PC-9 (cell line): ENCODE measurements around the gene GATC. TPM values are rescaled to one million over a fixed set of nuclear protein-coding genes. Genes with fewer than 3 reads are reported as not detected.

Experiments used
- BruUV-seq: library from RNA; stranded (reverse); fragments of 400-500 nt; replicated peaks from 2 replicates; lab custom pipeline; 2021; lab: Mats Ljungman, UMichigan
- CTCF ChIA-PET: fragments of 300-600 bp; sonication (Branson Sonifier 250); formaldehyde crosslinking; loops from one replicate; lab custom pipeline; 2022; ENCODE audit warnings: antibody characterized with exemption; lab: Charles Lee
- POLR2A ChIA-PET: fragments of 300-600 bp; sonication (Branson Sonifier 250); formaldehyde crosslinking; loops from one replicate; lab custom pipeline; 2022; ENCODE audit warnings: antibody characterized with exemption; ENCODE audit not compliant: unreplicated experiment; lab: Charles Lee
- DNase-seq, 2 experiments: peaks; one replicate each; pipeline versions ENCODE4 v3.0.0 to v3.0.0-alpha.2; 2015 to 2022; ENCODE audit warnings: mixed read lengths in 1 of 2
- H2AFZ ChIP-seq: fragments of 200-600 bp; sonication (generic); 2 replicates; pipeline ENCODE4 v1.8.1; 2017; ENCODE audit warnings: antibody characterized with exemption
- H3F3A ChIP-seq: fragments of 200-600 bp; sonication (generic); 2 replicates; pipeline ENCODE4 v1.8.1; 2017; ENCODE audit warnings: antibody characterized with exemption, mild to moderate bottlenecking, low read depth; ENCODE audit not compliant: insufficient read depth
- H3K27ac ChIP-seq: fragments of 200-600 bp; sonication (generic); 2 replicates; pipeline ENCODE4 v1.6.1; 2016; ENCODE audit warnings: mixed run types
- H3K27me3 ChIP-seq: fragments of 200-600 bp; sonication (generic); 2 replicates; pipeline ENCODE4 v1.6.1; 2016; ENCODE audit warnings: low read depth, mixed run types; ENCODE audit not compliant: insufficient read depth
- H3K36me3 ChIP-seq: fragments of 200-600 bp; sonication (generic); 2 replicates; pipeline ENCODE4 v1.6.1; 2016; ENCODE audit warnings: low read depth, mixed run types
- H3K4me1 ChIP-seq: fragments of 200-600 bp; sonication (generic); replicated peaks from 2 replicates; pipeline ENCODE4 v1.6.1; 2016; ENCODE audit warnings: mixed run types; ENCODE audit not compliant: insufficient read depth
- H3K4me2 ChIP-seq: fragments of 200-600 bp; sonication (generic); 2 replicates; pipeline ENCODE4 v1.6.1; 2017; ENCODE audit warnings: mixed run types
- H3K4me3 ChIP-seq: fragments of 200-600 bp; sonication (generic); 2 replicates; pipeline ENCODE4 v1.6.1; 2016; ENCODE audit warnings: mixed run types
- H3K79me2 ChIP-seq: fragments of 200-600 bp; sonication (generic); 2 replicates; pipeline ENCODE4 v1.6.1; 2017; ENCODE audit warnings: low read depth, mixed run types
- H3K9me2 ChIP-seq: fragments of 200-600 bp; sonication (generic); 2 replicates; pipeline ENCODE4 v1.8.1; 2017; ENCODE audit warnings: mild to moderate bottlenecking; ENCODE audit not compliant: insufficient read depth
- H3K9me3 ChIP-seq: fragments of 200-600 bp; sonication (generic); 2 replicates; pipeline ENCODE4 v1.8.1; 2016; ENCODE audit warnings: low read depth; ENCODE audit not compliant: insufficient read depth
- H4K20me1 ChIP-seq: fragments of 200-600 bp; sonication (generic); 2 replicates; pipeline ENCODE4 v1.8.1; 2017; ENCODE audit not compliant: insufficient read depth
- EZH2 ChIP-seq: fragments of 200-600 bp; sonication (generic); IDR thresholded peaks from 2 replicates; pipeline ENCODE4 v1.8.0; 2017; ENCODE audit warnings: antibody characterized with exemption, low read depth
- intact Hi-C: fragments of 100-400 bp; cut with micrococcal nuclease; formaldehyde crosslinking; loops from one replicate; pipeline ENCODE4 v1.10.0; 2022; ENCODE audit not compliant: unreplicated experiment
- total RNA-seq: library from RNA; stranded (reverse); gene quantifications from 2 replicates; pipeline ENCODE4 v1.2.3, GENCODE V29; 2021
- TF ChIP-seq, protein P1 (sequence below): fragments of 200-600 bp; sonication (generic); conservative IDR thresholded peaks from 2 replicates; pipeline ENCODE4 v1.6.1; 2017; ENCODE audit warnings: mixed run types, antibody characterized with exemption, mild to moderate bottlenecking, moderate library complexity

The GATC gene
- total RNA-seq, 1 experiment from 2014 or later, result 24.3 TPM

DNA sequence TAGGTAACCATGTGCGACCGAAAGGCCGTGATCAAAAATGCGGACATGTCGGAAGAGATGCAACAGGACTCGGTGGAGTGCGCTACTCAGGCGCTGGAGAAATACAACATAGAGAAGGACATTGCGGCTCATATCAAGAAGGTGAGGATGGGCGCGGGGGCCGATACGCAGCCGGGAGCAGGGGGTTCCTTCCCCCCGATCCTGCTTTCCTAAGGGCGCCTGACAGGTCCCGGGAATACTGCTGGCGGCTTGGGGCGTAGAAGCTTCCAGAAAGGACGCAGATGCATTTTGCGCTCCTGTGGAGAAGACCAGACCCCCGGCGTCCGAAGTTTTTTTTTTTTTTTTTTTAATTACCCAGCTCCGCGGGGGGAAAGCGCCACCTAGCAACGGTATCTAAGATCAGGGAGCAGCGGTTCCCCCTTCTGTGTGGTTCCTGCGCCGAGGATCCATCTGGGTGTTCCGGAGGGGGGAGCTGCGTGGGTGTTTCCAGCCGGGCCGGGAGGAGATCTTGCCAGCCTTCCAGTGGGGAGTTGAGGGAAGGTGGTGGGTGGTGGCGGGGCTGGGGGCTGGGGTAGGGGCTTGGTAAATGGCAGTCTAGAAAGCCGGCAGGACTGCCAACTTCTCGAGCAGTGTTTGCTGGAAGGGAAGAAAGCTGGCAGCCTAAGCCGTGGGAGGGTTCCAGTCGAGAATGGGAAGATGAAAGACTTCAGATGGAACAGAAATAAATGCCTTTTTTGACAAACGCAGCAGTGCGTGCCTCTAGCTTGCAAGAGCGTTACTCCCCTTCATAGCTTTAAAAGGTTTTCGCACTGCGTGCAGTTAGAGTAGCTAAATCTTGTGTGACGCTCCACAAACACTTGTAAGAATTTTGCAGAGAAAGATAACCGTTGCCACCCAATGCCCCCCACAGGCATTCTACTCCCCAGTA is 50.4 kb downstream of the GATC start:
- no peak for TF ChIP-seq EZH2
- TF ChIP-seq, protein P1, sequence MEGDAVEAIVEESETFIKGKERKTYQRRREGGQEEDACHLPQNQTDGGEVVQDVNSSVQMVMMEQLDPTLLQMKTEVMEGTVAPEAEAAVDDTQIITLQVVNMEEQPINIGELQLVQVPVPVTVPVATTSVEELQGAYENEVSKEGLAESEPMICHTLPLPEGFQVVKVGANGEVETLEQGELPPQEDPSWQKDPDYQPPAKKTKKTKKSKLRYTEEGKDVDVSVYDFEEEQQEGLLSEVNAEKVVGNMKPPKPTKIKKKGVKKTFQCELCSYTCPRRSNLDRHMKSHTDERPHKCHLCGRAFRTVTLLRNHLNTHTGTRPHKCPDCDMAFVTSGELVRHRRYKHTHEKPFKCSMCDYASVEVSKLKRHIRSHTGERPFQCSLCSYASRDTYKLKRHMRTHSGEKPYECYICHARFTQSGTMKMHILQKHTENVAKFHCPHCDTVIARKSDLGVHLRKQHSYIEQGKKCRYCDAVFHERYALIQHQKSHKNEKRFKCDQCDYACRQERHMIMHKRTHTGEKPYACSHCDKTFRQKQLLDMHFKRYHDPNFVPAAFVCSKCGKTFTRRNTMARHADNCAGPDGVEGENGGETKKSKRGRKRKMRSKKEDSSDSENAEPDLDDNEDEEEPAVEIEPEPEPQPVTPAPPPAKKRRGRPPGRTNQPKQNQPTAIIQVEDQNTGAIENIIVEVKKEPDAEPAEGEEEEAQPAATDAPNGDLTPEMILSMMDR, result no peak
- peak in 1 of 2 experiments; percentile 23 for DNase-seq
- H3K27ac ChIP-seq, result peak overlapping the region; percentile 21; the same call in 1 of the 2 replicates
- H3K9me3 ChIP-seq, result no peaks in the 10 kb centered on the region
- H3F3A ChIP-seq, result peaks cover 35% of the 10 kb centered on the region
- no peaks in the 10 kb centered on the region for H3K9me2 ChIP-seq
- no peaks in the 10 kb centered on the region for H3K27me3 ChIP-seq
- peaks cover 47% of the 10 kb centered on the region for H3K79me2 ChIP-seq
- H3K36me3 ChIP-seq, result peaks cover 8% of the 10 kb centered on the region; the same call in 1 of the 2 replicates
- peaks cover 23% of the 10 kb centered on the region for H4K20me1 ChIP-seq
- ChIA-PET CTCF (interaction anchor here (0.7 kb wide), 3 partner anchors 22 to 329 kb away, joined by 4 to 13 read pairs (median 11); no protein-coding TSS in a partner anchor), POLR2A (interaction anchor here (0.5 to 1.6 kb wide), 6 partner anchors 8 to 1926 kb away, joined by 3 to 26 read pairs (median 5); partner anchors contain the start of genes CLIP1, COX6A1 and POP5)
- intact Hi-C loops, result loop anchor here (2.0 kb wide), 1 partner anchor 140 kb away; no protein-coding TSS in a partner anchor
- H3K4me3 ChIP-seq, result peak overlapping the region; percentile 91
- peaks cover 23% of the 10 kb centered on the region for H3K4me1 ChIP-seq
- H2AFZ ChIP-seq, result peak overlapping the region; percentile 75
- BruUV-seq, result no TSS peak
- peak overlapping the region; percentile 95 for H3K4me2 ChIP-seq

- Histone ChIP-seq H3K27ac (no peak overlapping the region), H3F3A (peaks cover 35% of the 10 kb centered on the region), H3K36me3 (peaks cover 8% of the 10 kb centered on the region; the same call in 1 of the 2 replicates), H3K4me3 (peak overlapping the region; percentile 91), H3K9me3 (no peaks in the 10 kb centered on the region), H4K20me1 (peaks cover 23% of the 10 kb centered on the region), H3K27me3 (no peaks in the 10 kb centered on the region), H3K4me2 (peak overlapping the region; percentile 95), H3K4me1 (peaks cover 23% of the 10 kb centered on the region), H3K9me2 (no peaks in the 10 kb centered on the region), H2AFZ (no peak overlapping the region), H3K79me2 (peaks cover 47% of the 10 kb centered on the region)
- ChIA-PET CTCF (no interaction called here), POLR2A (no interaction called here)
- no peak for TF ChIP-seq EZH2
- TF ChIP-seq, protein P1, result no peak
- intact Hi-C loops, result loop anchor here (2.0 kb wide), 1 partner anchor 141 kb away; no protein-coding TSS in a partner anchor
- DNase-seq, result no peak
- BruUV-seq, result no TSS peak
Observed at GRCh38 chr12:120497524-120498150, 51.4 kb downstream of the GATC start.

DNA sequence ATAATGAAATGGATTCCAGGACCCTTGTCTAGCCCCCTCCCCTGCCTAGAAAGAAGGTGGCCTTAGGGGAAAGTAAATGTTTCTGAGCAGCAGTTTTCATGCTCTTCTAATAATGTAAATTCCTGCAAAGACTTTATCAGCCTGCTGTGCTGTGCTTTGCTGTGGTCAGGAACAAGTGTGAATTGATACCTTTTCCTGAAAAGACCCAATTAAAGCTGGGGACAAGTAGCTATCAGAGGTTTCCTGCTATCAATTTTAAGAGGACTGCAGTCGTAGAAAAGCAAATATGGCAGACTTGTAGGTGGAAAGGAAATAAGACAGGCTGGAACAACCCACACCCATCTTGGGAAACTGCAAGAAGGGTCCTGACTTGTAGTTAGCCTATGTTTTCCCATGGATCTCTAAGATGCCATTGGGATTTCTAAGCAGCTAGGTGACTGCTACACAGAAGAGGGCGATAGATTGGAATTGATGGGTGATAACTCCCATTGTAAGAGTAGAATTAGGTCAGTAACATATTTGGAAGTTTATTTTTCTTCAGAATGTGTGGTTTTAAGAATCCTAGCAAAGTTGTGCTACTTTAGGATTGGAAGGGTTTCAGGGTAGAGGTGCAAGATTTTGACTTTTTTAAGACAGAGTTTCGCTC is 52.7 kb downstream of the GATC start:
- TF ChIP-seq EZH2, result no peak
- TF ChIP-seq, protein P1, result no peak
- Histone ChIP-seq H3K27ac (no peak overlapping the region), H3K4me2 (no peak overlapping the region), H3K9me3 (no peaks in the 10 kb centered on the region), H2AFZ (no peak overlapping the region), H3K27me3 (no peaks in the 10 kb centered on the region), H4K20me1 (peaks cover 23% of the 10 kb centered on the region), H3K36me3 (peaks cover 8% of the 10 kb centered on the region; the same call in 1 of the 2 replicates), H3K79me2 (peaks cover 45% of the 10 kb centered on the region), H3K9me2 (no peaks in the 10 kb centered on the region), H3K4me3 (no peak overlapping the region), H3K4me1 (peaks cover 23% of the 10 kb centered on the region), H3F3A (peaks cover 35% of the 10 kb centered on the region)
- no TSS peak for BruUV-seq
- ChIA-PET CTCF (interaction anchor here (0.6 kb wide), 1 partner anchor 205 kb away, joined by 5 read pairs; no protein-coding TSS in a partner anchor), POLR2A (no interaction called here)
- DNase-seq, result no peak
- intact Hi-C loops, result no loop called here
